HL-60 (cell line): ENCODE data around the gene GEMIN4.

Experiments used
- GABPA ChIP-seq: IDR thresholded peaks from 2 replicates; pipeline ENCODE4 v1.6.1; 2012; ENCODE audit warnings: low read depth
- POLR2AphosphoS5 ChIP-seq: IDR thresholded peaks from 2 replicates; pipeline ENCODE4 v1.6.1; 2012; ENCODE audit warnings: low read depth
- SPI1 ChIP-seq: IDR thresholded peaks from 2 replicates; pipeline ENCODE4 v1.6.1; 2012; ENCODE audit warnings: low read depth, mild to moderate bottlenecking, borderline replicate concordance
- TF ChIP-seq, protein P1 (sequence below): IDR thresholded peaks from one replicate; pipeline ENCODE4 v1.5.1; 2011; ENCODE audit warnings: low read length, control low read depth, inconsistent platforms; ENCODE audit not compliant: insufficient read depth
- TF ChIP-seq, protein P2 (sequence below): IDR thresholded peaks from 2 replicates; pipeline ENCODE4 v1.6.1; 2012; ENCODE audit warnings: low read depth; ENCODE audit not compliant: insufficient replicate concordance

DNA sequence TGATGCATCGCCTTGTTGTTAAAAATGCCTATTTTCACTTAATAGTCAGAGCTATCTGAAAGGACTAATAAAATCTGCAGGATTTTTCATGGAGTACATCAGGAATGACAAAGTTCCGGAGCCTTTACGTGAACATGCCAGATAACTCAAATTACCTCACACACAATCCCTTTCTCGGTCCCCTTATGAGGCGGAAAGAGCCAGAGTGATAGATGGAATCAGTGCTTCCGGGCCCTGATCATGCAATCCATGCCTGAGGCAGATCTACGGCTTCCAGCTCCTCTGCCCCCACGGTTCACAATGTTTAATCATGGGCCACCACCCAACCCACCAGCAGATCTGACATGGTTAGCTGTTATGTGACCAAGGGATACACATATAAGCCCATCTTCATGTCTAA is 54.4 kb downstream of the GEMIN4 start:
- TF ChIP-seq, protein P1, sequence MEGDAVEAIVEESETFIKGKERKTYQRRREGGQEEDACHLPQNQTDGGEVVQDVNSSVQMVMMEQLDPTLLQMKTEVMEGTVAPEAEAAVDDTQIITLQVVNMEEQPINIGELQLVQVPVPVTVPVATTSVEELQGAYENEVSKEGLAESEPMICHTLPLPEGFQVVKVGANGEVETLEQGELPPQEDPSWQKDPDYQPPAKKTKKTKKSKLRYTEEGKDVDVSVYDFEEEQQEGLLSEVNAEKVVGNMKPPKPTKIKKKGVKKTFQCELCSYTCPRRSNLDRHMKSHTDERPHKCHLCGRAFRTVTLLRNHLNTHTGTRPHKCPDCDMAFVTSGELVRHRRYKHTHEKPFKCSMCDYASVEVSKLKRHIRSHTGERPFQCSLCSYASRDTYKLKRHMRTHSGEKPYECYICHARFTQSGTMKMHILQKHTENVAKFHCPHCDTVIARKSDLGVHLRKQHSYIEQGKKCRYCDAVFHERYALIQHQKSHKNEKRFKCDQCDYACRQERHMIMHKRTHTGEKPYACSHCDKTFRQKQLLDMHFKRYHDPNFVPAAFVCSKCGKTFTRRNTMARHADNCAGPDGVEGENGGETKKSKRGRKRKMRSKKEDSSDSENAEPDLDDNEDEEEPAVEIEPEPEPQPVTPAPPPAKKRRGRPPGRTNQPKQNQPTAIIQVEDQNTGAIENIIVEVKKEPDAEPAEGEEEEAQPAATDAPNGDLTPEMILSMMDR = no peak
- TF ChIP-seq POLR2AphosphoS5 = no peak
- TF ChIP-seq, protein P2, sequence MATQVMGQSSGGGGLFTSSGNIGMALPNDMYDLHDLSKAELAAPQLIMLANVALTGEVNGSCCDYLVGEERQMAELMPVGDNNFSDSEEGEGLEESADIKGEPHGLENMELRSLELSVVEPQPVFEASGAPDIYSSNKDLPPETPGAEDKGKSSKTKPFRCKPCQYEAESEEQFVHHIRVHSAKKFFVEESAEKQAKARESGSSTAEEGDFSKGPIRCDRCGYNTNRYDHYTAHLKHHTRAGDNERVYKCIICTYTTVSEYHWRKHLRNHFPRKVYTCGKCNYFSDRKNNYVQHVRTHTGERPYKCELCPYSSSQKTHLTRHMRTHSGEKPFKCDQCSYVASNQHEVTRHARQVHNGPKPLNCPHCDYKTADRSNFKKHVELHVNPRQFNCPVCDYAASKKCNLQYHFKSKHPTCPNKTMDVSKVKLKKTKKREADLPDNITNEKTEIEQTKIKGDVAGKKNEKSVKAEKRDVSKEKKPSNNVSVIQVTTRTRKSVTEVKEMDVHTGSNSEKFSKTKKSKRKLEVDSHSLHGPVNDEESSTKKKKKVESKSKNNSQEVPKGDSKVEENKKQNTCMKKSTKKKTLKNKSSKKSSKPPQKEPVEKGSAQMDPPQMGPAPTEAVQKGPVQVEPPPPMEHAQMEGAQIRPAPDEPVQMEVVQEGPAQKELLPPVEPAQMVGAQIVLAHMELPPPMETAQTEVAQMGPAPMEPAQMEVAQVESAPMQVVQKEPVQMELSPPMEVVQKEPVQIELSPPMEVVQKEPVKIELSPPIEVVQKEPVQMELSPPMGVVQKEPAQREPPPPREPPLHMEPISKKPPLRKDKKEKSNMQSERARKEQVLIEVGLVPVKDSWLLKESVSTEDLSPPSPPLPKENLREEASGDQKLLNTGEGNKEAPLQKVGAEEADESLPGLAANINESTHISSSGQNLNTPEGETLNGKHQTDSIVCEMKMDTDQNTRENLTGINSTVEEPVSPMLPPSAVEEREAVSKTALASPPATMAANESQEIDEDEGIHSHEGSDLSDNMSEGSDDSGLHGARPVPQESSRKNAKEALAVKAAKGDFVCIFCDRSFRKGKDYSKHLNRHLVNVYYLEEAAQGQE = no peak
- no peak for TF ChIP-seq GABPA
- TF ChIP-seq SPI1 = no peak
